ENCODE data around the gene RAET1L.

GRCh38 chr6:150070236-150070818 lies 45.0 kb upstream of the RAET1L start:
- TF ChIP-seq CTCF (conservative IDR thresholded peaks at IDR 0.05): no peak
- TF ChIP-seq ZFX (IDR thresholded peaks at IDR 0.05): no peak
